Progenitor cell of endocrine pancreas (in vitro differentiated cells): ENCODE measurements around the gene LATS2. TPM values are rescaled to one million over a fixed set of nuclear protein-coding genes. Genes with fewer than 3 reads are reported as not detected.
A peak's percentile ranks its signal among the peaks of the same experiment; 100 is the strongest.

Source experiments
- DNase-seq: peaks from one replicate; pipeline ENCODE4 v3.0.0; 2021; ENCODE audit warnings: low spot score; ENCODE audit not compliant: unreplicated experiment
- H3K27ac Mint-ChIP-seq: 2 replicates; pipeline ENCODE4 v1.8.0; 2021; ENCODE audit warnings: mild to moderate bottlenecking, moderate library complexity, mixed read lengths
- H3K27me3 Mint-ChIP-seq: 2 replicates; pipeline ENCODE4 v1.8.0; 2021; ENCODE audit warnings: mixed read lengths
- H3K36me3 Mint-ChIP-seq: 2 replicates; pipeline ENCODE4 v1.8.0; 2022; ENCODE audit warnings: mixed read lengths; ENCODE audit not compliant: insufficient read depth
- H3K4me1 Mint-ChIP-seq: 2 replicates; pipeline ENCODE4 v1.8.0; 2021; ENCODE audit warnings: low read depth, mixed read lengths
- H3K4me3 Mint-ChIP-seq: 2 replicates; pipeline ENCODE4 v1.8.0; 2021; ENCODE audit warnings: low read depth, mild to moderate bottlenecking, moderate library complexity, mixed read lengths
- H3K9me3 Mint-ChIP-seq: 2 replicates; pipeline ENCODE4 v1.8.0; 2021; ENCODE audit warnings: low read depth, mixed read lengths
- CTCF ChIP-seq: fragments of 200-600 bp; sonication (generic); IDR thresholded peaks from one replicate; pipeline ENCODE4 v1.5.0; 2021; ENCODE audit warnings: antibody characterized with exemption, mild to moderate bottlenecking; ENCODE audit not compliant: unreplicated experiment
- total RNA-seq: library from RNA; stranded (reverse); gene quantifications from 2 replicates; pipeline ENCODE4 v1.2.1, GENCODE V29; 2021

Gene LATS2
- total RNA-seq, 1 donor from 2014 or later: 15.2 TPM

DNA sequence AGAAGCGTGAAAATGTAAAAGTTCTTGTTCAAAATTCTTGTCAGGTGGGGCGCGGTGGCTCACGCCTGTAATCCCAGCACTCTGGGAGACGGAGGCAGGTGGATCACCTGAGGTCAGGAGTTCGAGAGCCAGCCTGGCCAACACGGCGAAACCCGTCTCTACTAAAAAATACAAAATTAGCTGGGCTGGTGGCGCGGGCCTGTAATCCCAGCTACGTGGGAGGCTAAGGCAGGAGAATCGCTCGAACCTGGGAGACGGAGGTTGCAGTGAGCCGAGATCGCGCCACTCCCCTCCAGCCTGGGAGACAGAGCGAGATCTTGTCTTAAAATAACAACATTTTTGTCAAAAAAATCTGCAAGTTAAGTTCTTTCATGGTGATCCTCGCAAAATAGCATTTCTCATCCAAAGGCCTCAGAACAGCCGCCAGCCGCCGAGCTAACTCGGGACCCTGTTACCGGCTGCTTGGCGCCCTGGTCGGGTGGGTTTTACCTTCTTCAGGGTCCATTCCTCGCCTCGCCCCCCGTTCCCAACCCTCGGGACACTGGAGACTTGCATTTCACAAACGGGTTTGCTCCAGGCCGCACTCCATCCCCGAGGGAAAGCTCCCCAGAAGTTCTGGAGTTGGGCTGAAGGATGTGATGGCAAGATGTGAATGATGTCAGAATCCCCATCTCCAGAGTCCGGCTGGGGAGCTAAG, 1.6 kb downstream of the LATS2 start:
- Mint-ChIP-seq H3K4me3 (peak overlapping the region; percentile 76), H3K36me3 (no peaks in the 10 kb centered on the region), H3K4me1 (peaks cover 1% of the 10 kb centered on the region), H3K27ac (peak overlapping the region; percentile 91), H3K27me3 (no peaks in the 10 kb centered on the region), H3K9me3 (no peaks in the 10 kb centered on the region)
- TF ChIP-seq CTCF: no peak
- no peak for DNase-seq

DNA sequence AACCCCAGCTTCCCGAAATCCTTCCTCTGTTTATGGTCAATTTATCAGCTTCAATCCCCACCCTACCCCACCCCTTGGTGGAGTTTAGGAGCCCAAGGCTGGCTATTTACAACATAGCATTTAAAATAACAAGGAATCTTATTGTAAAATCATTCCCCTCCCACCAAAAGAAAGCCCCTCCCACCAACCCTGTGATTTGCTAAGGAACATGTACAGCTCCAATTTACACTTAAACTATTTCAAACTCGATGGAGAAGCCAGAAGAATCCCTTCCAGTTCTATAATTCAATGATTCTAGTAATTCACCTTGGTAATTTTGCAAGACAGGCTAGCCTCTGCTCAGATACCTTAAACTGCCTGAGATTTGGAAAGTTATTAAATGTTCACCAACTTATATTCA, 3.0 kb downstream of the LATS2 start:
- no peak for DNase-seq
- Mint-ChIP-seq H3K4me3 (peak overlapping the region; percentile 76), H3K27ac (no peak overlapping the region), H3K36me3 (no peaks in the 10 kb centered on the region), H3K4me1 (peaks cover 1% of the 10 kb centered on the region), H3K27me3 (no peaks in the 10 kb centered on the region), H3K9me3 (no peaks in the 10 kb centered on the region)
- no peak for TF ChIP-seq CTCF

GRCh38 chr13:21055511-21056045, 5.8 kb downstream of the LATS2 start:
- no peaks in the 10 kb centered on the region for H3K4me1 Mint-ChIP-seq
- no peaks in the 10 kb centered on the region for H3K27me3 Mint-ChIP-seq
- DNase-seq: no peak
- no peak overlapping the region for H3K27ac Mint-ChIP-seq
- H3K4me3 Mint-ChIP-seq: no peak overlapping the region
- no peaks in the 10 kb centered on the region for H3K9me3 Mint-ChIP-seq
- no peak for TF ChIP-seq CTCF
- H3K36me3 Mint-ChIP-seq: no peaks in the 10 kb centered on the region

GRCh38 chr13:21055016-21055415, 6.4 kb downstream of the LATS2 start:
- Mint-ChIP-seq H3K9me3 (no peaks in the 10 kb centered on the region), H3K27ac (no peak overlapping the region), H3K27me3 (no peaks in the 10 kb centered on the region), H3K36me3 (no peaks in the 10 kb centered on the region), H3K4me3 (no peak overlapping the region), H3K4me1 (no peaks in the 10 kb centered on the region)
- no peak for TF ChIP-seq CTCF
- DNase-seq: no peak

GRCh38 chr13:21054313-21054712, 7.1 kb downstream of the LATS2 start:
- TF ChIP-seq CTCF: no peak
- Mint-ChIP-seq H3K36me3 (no peaks in the 10 kb centered on the region), H3K4me1 (no peaks in the 10 kb centered on the region), H3K27ac (no peak overlapping the region), H3K27me3 (no peaks in the 10 kb centered on the region), H3K9me3 (no peaks in the 10 kb centered on the region), H3K4me3 (no peak overlapping the region)
- DNase-seq: no peak
